CD4-positive, alpha-beta T cell (primary cell): ENCODE measurements around the gene KIF5B. TPM values are rescaled to one million over a fixed set of nuclear protein-coding genes. Genes with fewer than 3 reads are reported as not detected.

Experiments
- ATAC-seq: fragments of 200-7000 bp; cut with Tn5 transposase; one replicate; pipeline ENCODE4 v1.10.0; 2022; ENCODE audit warnings: mild to moderate bottlenecking; ENCODE audit not compliant: poor library complexity
- CTCF ChIA-PET: fragments of 350-600 bp; sonication (Branson Sonifier 250); formaldehyde crosslinking; loops from one replicate; lab custom pipeline; 2021; ENCODE audit warnings: antibody characterized with exemption, inconsistent platforms; lab: Charles Lee
- POLR2A ChIA-PET: fragments of 350-600 bp; sonication (Branson Sonifier 250); formaldehyde crosslinking; loops from one replicate; lab custom pipeline; 2021; ENCODE audit warnings: antibody characterized with exemption, inconsistent platforms; lab: Charles Lee
- DNase-seq, 14 experiments: peaks; one replicate each; pipeline ENCODE4 v3.0.0-alpha.2; 2013 to 2020; ENCODE audit warnings: mixed read lengths in 2 of 14
- H3K27ac ChIP-seq, 2 donors: one replicate each; pipeline versions ENCODE4 v1.5.1 to v1.7.0; 2013; ENCODE audit warnings: low read length in 2 of 2, low read depth in 1 of 2, mild to moderate bottlenecking in 1 of 2
- H3K27me3 ChIP-seq, 2 experiments: 1 replicate in 1 of 2; 2 replicates in 1 of 2; pipeline versions ENCODE4 v1.6.1 to v1.7.0; 2013; ENCODE audit warnings: low read length in 2 of 2, control low read depth in 1 of 2, mild to moderate bottlenecking in 1 of 2, moderate library complexity in 1 of 2; ENCODE audit not compliant: insufficient read depth in 2 of 2, control insufficient read depth in 1 of 2
- H3K36me3 ChIP-seq: one replicate; pipeline ENCODE4 v1.6.1; 2013; ENCODE audit warnings: low read length, control low read depth; ENCODE audit not compliant: insufficient read depth
- H3K4me1 ChIP-seq: one replicate; pipeline ENCODE4 v1.6.1; 2013; ENCODE audit warnings: low read length, control low read depth; ENCODE audit not compliant: insufficient read depth
- H3K4me3 ChIP-seq: one replicate; pipeline ENCODE4 v1.5.1; 2013; ENCODE audit warnings: mild to moderate bottlenecking, low read length, moderate library complexity
- H3K9me3 ChIP-seq, 2 experiments: 1 replicate in 1 of 2; 2 replicates in 1 of 2; pipeline versions ENCODE4 v1.6.1 to v1.7.0; 2013; ENCODE audit warnings: low read length in 2 of 2, mild to moderate bottlenecking in 2 of 2, control low read depth in 1 of 2, moderate library complexity in 1 of 2; ENCODE audit not compliant: control insufficient read depth in 1 of 2, insufficient read depth in 1 of 2
- H3K27ac Mint-ChIP-seq: one replicate; pipeline ENCODE4 v1.8.0; 2020; ENCODE audit warnings: mixed read lengths
- H3K27me3 Mint-ChIP-seq: one replicate; pipeline ENCODE4 v1.8.0; 2021; ENCODE audit warnings: mixed read lengths
- H3K36me3 Mint-ChIP-seq: one replicate; pipeline ENCODE4 v1.8.0; 2021; ENCODE audit warnings: low read depth, mixed read lengths
- H3K4me1 Mint-ChIP-seq: one replicate; pipeline ENCODE4 v1.8.0; 2021; ENCODE audit warnings: low read depth, mixed read lengths
- H3K4me3 Mint-ChIP-seq: one replicate; pipeline ENCODE4 v1.8.0; 2020; ENCODE audit warnings: mild to moderate bottlenecking, mixed read lengths
- H3K9me3 Mint-ChIP-seq: one replicate; pipeline ENCODE4 v1.8.0; 2020; ENCODE audit warnings: mixed read lengths
- intact Hi-C, 2 experiments: fragments of 100-400 bp; cut with DNase I in 1 of 2; cut with micrococcal nuclease in 1 of 2; formaldehyde crosslinking; loops; one replicate each; pipeline versions ENCODE4 v1.15.1 to v1.9.0; 2023 to 2025; cut with DNase I, micrococcal nuclease
- total RNA-seq, 174 experiments: library from RNA in 2 of 174; stranded (reverse) in 2 of 174; gene quantifications; one replicate each; pipeline ENCODE4 v1.2.3 and lab custom pipeline; 2021 to 2026
- TF ChIP-seq, protein P1 (sequence below): fragments of 200-600 bp; IDR thresholded peaks from one replicate; pipeline ENCODE4 v1.8.0; 2022; ENCODE audit warnings: antibody characterized with exemption, mild to moderate bottlenecking

The KIF5B gene
- total RNA-seq, 2 experiments from 2014 or later = 58.3 to 59.0 TPM

GRCh38 chr10:32073128-32073527 is 16.9 kb upstream of the KIF5B start:
- Mint-ChIP-seq H3K4me1 (no peaks in the 10 kb centered on the region), H3K27me3 (no peaks in the 10 kb centered on the region), H3K9me3 (no peaks in the 10 kb centered on the region), H3K36me3 (no peaks in the 10 kb centered on the region), H3K27ac (no peak overlapping the region), H3K4me3 (no peak overlapping the region)
- no peak overlapping the region for H3K27ac ChIP-seq
- TF ChIP-seq, protein P1, sequence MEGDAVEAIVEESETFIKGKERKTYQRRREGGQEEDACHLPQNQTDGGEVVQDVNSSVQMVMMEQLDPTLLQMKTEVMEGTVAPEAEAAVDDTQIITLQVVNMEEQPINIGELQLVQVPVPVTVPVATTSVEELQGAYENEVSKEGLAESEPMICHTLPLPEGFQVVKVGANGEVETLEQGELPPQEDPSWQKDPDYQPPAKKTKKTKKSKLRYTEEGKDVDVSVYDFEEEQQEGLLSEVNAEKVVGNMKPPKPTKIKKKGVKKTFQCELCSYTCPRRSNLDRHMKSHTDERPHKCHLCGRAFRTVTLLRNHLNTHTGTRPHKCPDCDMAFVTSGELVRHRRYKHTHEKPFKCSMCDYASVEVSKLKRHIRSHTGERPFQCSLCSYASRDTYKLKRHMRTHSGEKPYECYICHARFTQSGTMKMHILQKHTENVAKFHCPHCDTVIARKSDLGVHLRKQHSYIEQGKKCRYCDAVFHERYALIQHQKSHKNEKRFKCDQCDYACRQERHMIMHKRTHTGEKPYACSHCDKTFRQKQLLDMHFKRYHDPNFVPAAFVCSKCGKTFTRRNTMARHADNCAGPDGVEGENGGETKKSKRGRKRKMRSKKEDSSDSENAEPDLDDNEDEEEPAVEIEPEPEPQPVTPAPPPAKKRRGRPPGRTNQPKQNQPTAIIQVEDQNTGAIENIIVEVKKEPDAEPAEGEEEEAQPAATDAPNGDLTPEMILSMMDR = no peak
- H3K4me1 ChIP-seq = no peaks in the 10 kb centered on the region
- DNase-seq (no peak), ATAC-seq (no peak)
- ChIA-PET POLR2A (no interaction called here), CTCF (no interaction called here)
- intact Hi-C loops = no loop called here
- H3K4me3 ChIP-seq = no peak overlapping the region
- H3K36me3 ChIP-seq = no peaks in the 10 kb centered on the region
- H3K27me3 ChIP-seq = no peaks in the 10 kb centered on the region
- H3K9me3 ChIP-seq = no peaks in the 10 kb centered on the region

DNA sequence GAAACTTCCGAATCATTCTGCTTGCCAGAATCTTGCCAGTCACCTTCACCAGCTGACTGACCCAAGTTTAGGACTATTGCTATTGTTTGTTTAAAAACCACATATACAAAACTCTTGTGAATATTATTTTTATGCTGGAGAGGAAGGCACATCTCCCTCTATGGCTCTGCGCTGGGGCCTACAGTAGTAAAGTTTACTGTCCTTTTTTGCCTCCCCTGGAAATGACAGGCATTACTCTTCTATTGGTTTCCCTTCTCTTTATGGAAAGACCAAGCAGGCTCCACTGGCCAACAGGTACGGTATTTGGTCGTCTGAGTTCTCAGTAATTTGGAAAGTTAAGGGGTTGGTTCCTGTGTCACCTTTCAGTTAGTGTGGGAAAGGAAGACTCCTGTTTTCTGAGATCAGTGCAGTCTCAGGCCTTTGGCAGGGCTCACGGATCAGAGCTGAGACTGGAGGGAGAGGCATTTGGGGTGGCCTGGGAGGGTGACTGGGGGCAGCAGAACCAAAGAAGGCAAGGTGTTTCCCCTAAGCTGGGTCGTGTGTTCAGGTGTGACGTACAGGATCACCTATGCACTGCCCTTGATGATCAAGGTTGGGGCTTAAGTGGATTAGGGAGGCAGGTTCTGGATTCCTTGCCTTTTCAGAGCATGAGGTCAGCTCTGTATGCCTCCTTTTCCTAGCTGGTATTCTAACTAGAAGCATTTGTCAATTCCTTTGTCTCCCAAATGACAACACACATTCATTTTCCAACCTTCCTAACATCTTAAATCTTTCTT is 16.0 kb upstream of the KIF5B start:
- ChIA-PET POLR2A (no interaction called here), CTCF (no interaction called here)
- Histone ChIP-seq H3K9me3 (no peaks in the 10 kb centered on the region), H3K36me3 (no peaks in the 10 kb centered on the region), H3K4me3 (no peak overlapping the region), H3K27ac (no peak overlapping the region), H3K27me3 (no peaks in the 10 kb centered on the region), H3K4me1 (no peaks in the 10 kb centered on the region)
- H3K9me3 Mint-ChIP-seq = no peaks in the 10 kb centered on the region
- no peaks in the 10 kb centered on the region for H3K27me3 Mint-ChIP-seq
- intact Hi-C loops = no loop called here
- ATAC-seq (no peak), DNase-seq (no peak)
- no peak overlapping the region for H3K4me3 Mint-ChIP-seq
- TF ChIP-seq, protein P1 = no peak
- no peaks in the 10 kb centered on the region for H3K4me1 Mint-ChIP-seq
- H3K36me3 Mint-ChIP-seq = no peaks in the 10 kb centered on the region
- no peak overlapping the region for H3K27ac Mint-ChIP-seq

DNA sequence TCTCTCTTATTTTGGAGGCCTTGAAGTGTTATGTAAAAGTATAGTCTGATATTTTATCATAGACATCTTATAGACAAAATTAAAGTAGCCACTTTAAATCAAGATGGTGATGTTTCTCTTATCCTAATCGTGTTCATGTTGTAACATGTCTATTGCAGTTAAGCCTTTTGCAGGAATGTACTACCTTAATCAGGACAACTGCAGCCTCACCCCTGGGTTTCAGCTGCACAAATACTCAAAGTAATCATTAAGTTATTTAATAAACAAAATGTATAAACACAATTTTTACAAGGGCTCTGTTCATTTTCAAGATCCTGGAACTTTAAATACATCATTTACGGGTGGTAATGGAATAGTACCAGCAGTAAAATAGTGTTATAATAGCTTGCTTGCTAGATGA is 14.4 kb upstream of the KIF5B start:
- ChIA-PET CTCF (no interaction called here), POLR2A (no interaction called here)
- TF ChIP-seq, protein P1 = no peak

More for the DNA sequence above, 14.4 kb upstream of the KIF5B start:
- no peak overlapping the region for H3K4me3 ChIP-seq
- ATAC-seq (no peak), DNase-seq (no peak)
- H3K36me3 Mint-ChIP-seq = no peaks in the 10 kb centered on the region
- H3K9me3 Mint-ChIP-seq = no peaks in the 10 kb centered on the region
- H3K9me3 ChIP-seq = no peaks in the 10 kb centered on the region
- no peak overlapping the region for H3K4me3 Mint-ChIP-seq
- H3K27ac ChIP-seq = no peak overlapping the region
- H3K27ac Mint-ChIP-seq = no peak overlapping the region
- no peaks in the 10 kb centered on the region for H3K27me3 Mint-ChIP-seq
- intact Hi-C loops = no loop called here
- no peaks in the 10 kb centered on the region for H3K4me1 Mint-ChIP-seq
- no peaks in the 10 kb centered on the region for H3K36me3 ChIP-seq
- no peaks in the 10 kb centered on the region for H3K4me1 ChIP-seq
- no peaks in the 10 kb centered on the region for H3K27me3 ChIP-seq
